D721Med (cell line): ENCODE data around the gene JPH2.
A peak's percentile ranks its signal among the peaks of the same experiment; 100 is the strongest.

Experiments
- DNase-seq: peaks from one replicate; pipeline ENCODE4 v3.0.0; 2011; ENCODE audit warnings: low spot score; ENCODE audit not compliant: insufficient read length
- FAIRE-seq: peaks from 2 replicates; lab custom pipeline; 2011; peaks lifted over from hg19 to GRCh38; lab: Jason Lieb, UNC
- TF ChIP-seq, protein P1 (sequence below): IDR thresholded peaks from 2 replicates; pipeline ENCODE4 v1.5.1; 2012; ENCODE audit warnings: mild to moderate bottlenecking, control low read depth; ENCODE audit not compliant: insufficient read depth; ENCODE audit errors: missing control alignments

The JPH2 gene

DNA sequence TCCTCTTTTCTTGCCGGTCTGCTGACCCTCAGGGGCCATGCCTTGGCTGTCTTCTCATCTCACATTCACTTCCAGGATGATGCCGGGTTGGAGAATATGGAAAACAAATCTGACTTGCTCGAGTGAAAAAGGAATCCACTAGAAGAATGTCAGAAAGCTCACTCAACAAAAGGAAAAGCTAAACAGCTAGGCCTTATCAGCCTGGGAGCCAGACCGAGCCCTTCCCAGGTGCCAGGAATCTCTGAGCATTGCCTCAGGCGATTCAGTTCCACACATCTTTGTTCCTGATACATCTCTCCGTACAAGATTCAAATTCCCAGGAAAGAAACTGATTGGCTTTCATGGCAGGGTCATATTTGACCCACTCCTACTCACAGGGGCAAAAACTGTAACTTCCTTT is 32.8 kb upstream of the JPH2 start:
- DNase-seq, result no peak
- TF ChIP-seq, protein P1, sequence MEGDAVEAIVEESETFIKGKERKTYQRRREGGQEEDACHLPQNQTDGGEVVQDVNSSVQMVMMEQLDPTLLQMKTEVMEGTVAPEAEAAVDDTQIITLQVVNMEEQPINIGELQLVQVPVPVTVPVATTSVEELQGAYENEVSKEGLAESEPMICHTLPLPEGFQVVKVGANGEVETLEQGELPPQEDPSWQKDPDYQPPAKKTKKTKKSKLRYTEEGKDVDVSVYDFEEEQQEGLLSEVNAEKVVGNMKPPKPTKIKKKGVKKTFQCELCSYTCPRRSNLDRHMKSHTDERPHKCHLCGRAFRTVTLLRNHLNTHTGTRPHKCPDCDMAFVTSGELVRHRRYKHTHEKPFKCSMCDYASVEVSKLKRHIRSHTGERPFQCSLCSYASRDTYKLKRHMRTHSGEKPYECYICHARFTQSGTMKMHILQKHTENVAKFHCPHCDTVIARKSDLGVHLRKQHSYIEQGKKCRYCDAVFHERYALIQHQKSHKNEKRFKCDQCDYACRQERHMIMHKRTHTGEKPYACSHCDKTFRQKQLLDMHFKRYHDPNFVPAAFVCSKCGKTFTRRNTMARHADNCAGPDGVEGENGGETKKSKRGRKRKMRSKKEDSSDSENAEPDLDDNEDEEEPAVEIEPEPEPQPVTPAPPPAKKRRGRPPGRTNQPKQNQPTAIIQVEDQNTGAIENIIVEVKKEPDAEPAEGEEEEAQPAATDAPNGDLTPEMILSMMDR, result no peak
- no peak for FAIRE-seq

DNA sequence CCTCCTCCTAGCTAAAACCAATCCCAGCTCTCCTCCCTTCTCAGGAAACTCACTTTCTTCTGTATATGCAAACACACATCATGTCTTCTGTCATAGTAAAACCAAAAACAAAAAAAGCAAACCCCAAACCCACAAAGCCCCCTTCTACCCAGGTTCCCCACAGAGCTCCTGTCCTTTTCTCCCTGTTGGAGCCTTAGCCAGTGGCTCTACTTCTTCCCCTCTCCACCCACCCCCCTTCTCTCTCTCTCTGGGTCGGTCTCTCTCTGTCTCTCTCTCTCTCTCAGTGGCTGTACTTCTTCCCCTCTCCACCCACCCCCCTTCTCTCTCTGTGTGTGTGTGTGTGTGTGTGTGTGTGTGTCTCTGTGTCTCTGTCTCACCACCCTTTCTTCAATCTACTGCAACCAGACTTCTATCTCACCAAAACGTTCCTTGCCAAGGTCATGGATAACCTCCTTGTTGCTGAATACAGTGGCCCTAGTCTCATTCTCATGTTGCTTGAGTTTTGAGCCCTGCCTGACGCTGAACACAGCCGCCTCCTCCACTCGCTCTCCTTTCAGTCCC is 32.3 kb upstream of the JPH2 start:
- DNase-seq (no peak), FAIRE-seq (no peak)
- TF ChIP-seq, protein P1, result no peak

DNA sequence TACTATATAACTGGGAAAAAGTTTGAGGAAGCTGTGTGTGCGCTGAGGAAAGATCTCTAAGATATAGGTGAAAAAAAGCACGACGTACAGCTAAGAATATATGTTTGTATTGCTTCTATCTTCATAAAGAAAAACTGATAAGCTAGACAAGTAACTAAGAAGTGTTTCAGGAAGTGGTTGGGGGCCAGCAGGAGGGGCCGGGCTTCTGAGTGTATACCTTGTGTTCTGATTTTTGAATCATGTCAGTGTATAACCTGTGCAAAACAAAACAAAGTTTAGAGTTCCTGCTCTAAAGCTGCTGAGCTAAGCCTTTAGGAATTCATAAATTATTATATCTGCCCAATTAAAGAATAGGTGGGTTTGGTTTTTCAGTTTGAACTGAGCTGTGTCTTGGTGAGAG is 31.5 kb upstream of the JPH2 start:
- TF ChIP-seq, protein P1, result no peak
- FAIRE-seq, result no peak
- DNase-seq, result no peak

DNA sequence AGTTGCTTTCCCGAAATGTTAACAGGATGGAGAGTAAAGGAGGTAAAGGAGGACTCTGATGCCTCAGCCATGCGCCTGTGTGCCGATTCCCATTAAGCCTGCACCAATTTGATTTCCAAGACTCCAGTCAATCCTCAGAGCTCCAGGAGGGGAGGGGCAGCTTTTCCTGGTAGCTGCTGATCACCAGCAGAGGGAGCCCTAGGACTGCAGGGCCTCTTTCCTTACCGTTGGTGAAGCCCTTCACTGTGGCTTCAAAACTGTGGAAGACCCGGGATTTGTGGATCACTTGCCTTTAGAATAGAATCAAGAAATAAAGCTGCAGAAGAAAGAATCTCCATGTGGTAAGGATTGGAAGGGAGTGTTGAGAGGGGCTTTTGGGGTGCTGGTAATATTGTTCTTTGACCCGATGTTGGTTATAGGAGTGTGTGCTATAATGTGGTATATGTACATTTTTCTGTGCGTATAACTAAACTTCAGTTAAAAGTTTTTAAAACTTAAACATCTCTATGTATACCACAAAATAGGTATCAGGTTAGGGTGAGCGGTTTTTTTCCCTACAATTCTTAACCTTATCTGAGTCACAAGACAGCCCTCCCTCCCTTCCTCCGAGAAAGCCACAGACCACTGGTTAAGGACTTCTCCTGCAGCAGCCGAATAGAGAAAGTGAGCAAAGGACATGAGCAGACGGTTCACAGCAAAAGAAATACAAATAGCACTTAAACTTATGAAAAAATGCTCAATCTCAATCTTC is 30.5 kb upstream of the JPH2 start:
- DNase-seq, result no peak
- TF ChIP-seq, protein P1, result peak; percentile 96
- no peak for FAIRE-seq

DNA sequence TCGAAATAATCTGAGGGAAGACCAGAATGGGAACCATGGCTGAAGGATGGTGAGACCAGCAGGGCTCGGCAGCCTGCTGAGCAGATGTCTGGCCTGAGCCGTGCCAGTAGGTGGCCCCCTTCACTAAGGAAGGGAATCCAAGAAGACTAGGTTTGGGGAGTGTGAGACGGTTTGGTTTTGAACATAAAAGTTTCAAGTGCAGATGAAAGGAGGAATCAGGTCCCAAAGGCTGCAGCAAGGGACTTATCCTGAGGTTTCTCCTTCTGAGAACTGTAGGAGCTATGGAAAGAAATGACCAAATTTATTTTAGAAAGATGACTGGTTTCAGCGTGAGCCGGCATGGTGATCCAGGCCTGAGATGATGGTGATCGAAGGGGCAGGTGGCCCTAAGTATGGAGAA is 28.1 kb upstream of the JPH2 start:
- no peak for FAIRE-seq

DNA sequence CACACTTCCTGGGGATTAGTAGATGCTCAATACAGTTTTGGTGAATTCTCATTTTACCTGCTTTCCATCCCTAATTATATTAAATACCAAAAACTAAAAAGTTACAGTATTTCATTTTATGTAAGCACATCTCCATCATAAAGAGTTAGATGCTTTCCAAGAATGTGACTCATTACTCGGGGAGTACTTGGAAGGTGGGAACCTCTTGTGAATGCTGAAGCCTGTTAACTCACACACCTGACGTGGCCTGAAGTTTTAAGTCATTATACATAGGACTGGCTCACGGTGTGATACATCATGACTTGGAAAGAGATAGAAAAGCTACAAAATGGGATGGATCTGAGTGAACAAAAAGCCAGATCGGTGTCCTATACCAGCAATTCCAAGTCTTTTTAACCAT is 25.8 kb upstream of the JPH2 start:
- TF ChIP-seq, protein P1, result no peak
- no peak for FAIRE-seq
- DNase-seq, result no peak

More for the DNA sequence above, 28.1 kb upstream of the JPH2 start:
- TF ChIP-seq, protein P1, result peak; percentile 82
- no peak for DNase-seq

DNA sequence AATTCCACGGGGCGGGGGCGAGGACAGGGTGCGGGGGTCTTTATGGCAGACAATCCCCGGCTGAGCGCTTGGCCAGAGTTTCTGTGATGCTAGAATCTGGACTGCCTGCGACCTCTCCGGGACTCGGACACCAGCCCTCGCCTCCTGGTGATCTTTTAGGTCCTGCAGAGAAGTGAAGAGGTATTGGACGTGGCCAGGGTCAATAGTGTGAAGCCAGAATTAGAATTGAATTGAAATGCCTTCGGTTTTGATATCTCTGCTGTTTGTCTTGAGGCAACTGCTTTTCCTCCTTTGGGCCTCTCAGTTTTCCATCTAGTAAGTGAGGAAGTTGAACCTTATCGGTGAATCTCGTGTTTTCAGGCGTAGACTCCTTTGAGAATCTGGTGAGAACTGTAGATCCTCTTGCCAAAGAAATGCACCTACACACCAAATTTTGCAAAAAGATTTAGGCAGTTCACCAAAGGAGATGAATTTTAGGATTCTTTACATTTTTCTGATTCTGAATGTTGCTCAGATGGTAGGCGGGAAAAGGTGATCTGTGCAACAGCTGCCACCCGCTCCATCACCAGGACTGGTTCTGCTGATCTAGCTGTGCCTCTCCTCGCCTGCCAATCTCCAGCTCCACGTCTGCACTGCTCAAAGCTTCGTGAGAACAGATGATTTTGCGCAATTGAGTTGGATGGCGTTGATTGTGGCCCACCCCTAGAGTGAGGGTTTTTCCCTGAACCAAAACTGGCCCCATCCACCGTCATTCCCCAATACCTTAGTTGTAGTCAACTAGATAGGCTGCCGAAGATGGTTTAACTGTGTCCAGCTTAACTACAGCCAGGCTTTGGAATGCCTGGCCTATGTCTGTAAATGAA is 24.4 kb upstream of the JPH2 start:
- FAIRE-seq, result no peak
- TF ChIP-seq, protein P1, result no peak
- no peak for DNase-seq
